Naive thymus-derived CD4-positive, alpha-beta T cell (primary cell): ENCODE measurements around the gene MED29. TPM values are rescaled to one million over a fixed set of nuclear protein-coding genes. Genes with fewer than 3 reads are reported as not detected.

Source experiments
- ATAC-seq: fragments of 150-1000 bp; cut with Tn5 transposase; 2 replicates; pipeline ENCODE4 v1.10.0; 2021; ENCODE audit warnings: mild to moderate bottlenecking, moderate library complexity
- CTCF ChIA-PET: fragments of 350-600 bp; sonication (Branson Sonifier 250); formaldehyde crosslinking; loops from one replicate; lab custom pipeline; 2021; ENCODE audit warnings: antibody characterized with exemption; lab: Charles Lee
- POLR2A ChIA-PET: fragments of 350-600 bp; sonication (Branson Sonifier 250); formaldehyde crosslinking; loops from one replicate; lab custom pipeline; 2021; ENCODE audit warnings: antibody characterized with exemption, inconsistent platforms; lab: Charles Lee
- DNase-seq, 9 donors: peaks; one replicate each; pipeline versions ENCODE4 v3.0.0 to v3.0.0-alpha.2; 2020 to 2022; ENCODE audit warnings: mixed read lengths in 1 of 9
- H3K27ac ChIP-seq: one replicate; pipeline ENCODE4 v1.7.0; 2013; ENCODE audit warnings: mild to moderate bottlenecking, low read depth, low read length, moderate library complexity
- H3K27me3 ChIP-seq, 2 donors: one replicate each; pipeline ENCODE4 v1.7.0; 2013; ENCODE audit warnings: low read length in 2 of 2, mild to moderate bottlenecking in 2 of 2, moderate library complexity in 2 of 2; ENCODE audit not compliant: control insufficient read depth in 2 of 2, insufficient read depth in 2 of 2
- H3K36me3 ChIP-seq, 3 experiments: 1 replicate in 2 of 3; 2 replicates in 1 of 3; pipeline ENCODE4 v1.7.0; 2013; ENCODE audit warnings: low read length in 3 of 3, mild to moderate bottlenecking in 3 of 3, moderate library complexity in 1 of 3; ENCODE audit not compliant: insufficient read depth in 3 of 3, control insufficient read depth in 2 of 3
- H3K4me1 ChIP-seq, 2 donors: one replicate each; pipeline ENCODE4 v1.7.0; 2013; ENCODE audit warnings: low read length in 2 of 2, mild to moderate bottlenecking in 2 of 2, moderate library complexity in 1 of 2; ENCODE audit not compliant: control insufficient read depth in 2 of 2, insufficient read depth in 2 of 2
- H3K4me3 ChIP-seq: 2 replicates; pipeline ENCODE4 v1.7.0; 2013; ENCODE audit warnings: mild to moderate bottlenecking, low read length
- H3K9me3 ChIP-seq, 3 experiments: 1 replicate in 2 of 3; 2 replicates in 1 of 3; pipeline ENCODE4 v1.7.0; 2013; ENCODE audit warnings: low read length in 3 of 3; ENCODE audit not compliant: control insufficient read depth in 2 of 3
- H3K27ac Mint-ChIP-seq, 9 donors: one replicate each; pipeline ENCODE4 v1.8.0; 2020 to 2022; ENCODE audit warnings: mixed read lengths in 9 of 9, mild to moderate bottlenecking in 8 of 9, moderate library complexity in 5 of 9, inconsistent platforms in 2 of 9
- H3K27me3 Mint-ChIP-seq, 5 donors: one replicate each; pipeline ENCODE4 v1.8.0; 2021 to 2022; ENCODE audit warnings: mixed read lengths in 5 of 5, mild to moderate bottlenecking in 1 of 5
- H3K36me3 Mint-ChIP-seq, 5 donors: one replicate each; pipeline ENCODE4 v1.8.0; 2020 to 2022; ENCODE audit warnings: mixed read lengths in 5 of 5, mild to moderate bottlenecking in 3 of 5, inconsistent platforms in 1 of 5
- H3K4me1 Mint-ChIP-seq, 7 donors: one replicate each; pipeline ENCODE4 v1.8.0; 2020 to 2022; ENCODE audit warnings: mixed read lengths in 7 of 7, mild to moderate bottlenecking in 3 of 7, inconsistent platforms in 1 of 7
- H3K4me3 Mint-ChIP-seq, 10 donors: one replicate each; pipeline ENCODE4 v1.8.0; 2020 to 2022; ENCODE audit warnings: mild to moderate bottlenecking in 10 of 10, mixed read lengths in 10 of 10, moderate library complexity in 6 of 10, inconsistent platforms in 2 of 10
- H3K9me3 Mint-ChIP-seq, 11 donors: one replicate each; pipeline ENCODE4 v1.8.0; 2020 to 2022; ENCODE audit warnings: mixed read lengths in 11 of 11, mild to moderate bottlenecking in 4 of 11, inconsistent platforms in 1 of 11, moderate library complexity in 1 of 11
- intact Hi-C, 2 donors: fragments of 100-400 bp; cut with micrococcal nuclease; formaldehyde crosslinking; loops; one replicate each; pipeline ENCODE4 v1.15.1; 2023
- polyA plus RNA-seq, 2 donors: library from polyadenylated mRNA; unstranded; fragments of 300-500 nt; fragmentation: Illumina TruSeq; gene quantifications; one replicate each; pipeline ENCODE4 v1.2.3, GENCODE V29; 2021
- total RNA-seq, 6 experiments: library from RNA in 5 of 6; stranded (reverse) in 5 of 6; gene quantifications; 1 replicate in 5 of 6; 2 replicates in 1 of 6; pipeline ENCODE4 v1.2.3 and lab custom pipeline; 2021 to 2026

MED29 gene
- total and polyA plus RNA-seq, 7 experiments from 2014 or later = 44.2 to 61.0 (median 52.0) TPM

GRCh38 chr19:39407660-39408391 is 16.6 kb downstream of the MED29 start:
- Mint-ChIP-seq H3K27ac (peak overlapping the region; percentile 96 to 99 (median 99)), H3K4me1 (peaks cover 26 to 61% (median 43%) of the 10 kb centered on the region in 7 donors), H3K4me3 (peak overlapping the region; percentile 89 to 99 (median 94)), H3K27me3 (peaks cover 0 to 6% (median 0%) of the 10 kb centered on the region in 5 donors), H3K36me3 (peaks cover 13 to 26% (median 17%) of the 10 kb centered on the region in 5 donors), H3K9me3 (peaks cover 0 to 24% (median 0%) of the 10 kb centered on the region in 11 donors)
- H3K27ac ChIP-seq = peak overlapping the region; percentile 100
- peak overlapping the region; percentile 100 for H3K4me3 ChIP-seq
- H3K27me3 ChIP-seq = no peaks in the 10 kb centered on the region
- DNase-seq = peak in 8 of 9 donors; percentile 58 to 86 (median 82)
- intact Hi-C loops = loop anchor here in 1 of 2 donors (1.0 kb wide), 2 partner anchors 11 to 335 kb away; no protein-coding TSS in a partner anchor
- H3K4me1 ChIP-seq = peaks cover 34 to 47% of the 10 kb centered on the region in 2 donors
- ChIA-PET POLR2A (interaction anchor here (0.5 to 5.1 kb wide), 11 partner anchors 9 to 1029 kb away, joined by 3 to 193 read pairs (median 5); partner anchors contain the start of genes EID2, GMFG, MED29 and PAF1), CTCF (interaction anchor here (0.6 to 4.3 kb wide), 3 partner anchors 7 to 355 kb away, joined by 3 to 50 read pairs (median 5); no protein-coding TSS in a partner anchor)
- peaks cover 12 to 27% (median 14%) of the 10 kb centered on the region in 3 experiments for H3K36me3 ChIP-seq
- no peaks in the 10 kb centered on the region for H3K9me3 ChIP-seq
- no peak for ATAC-seq

GRCh38 chr19:39408392-39409207 is 17.4 kb downstream of the MED29 start:
- peaks cover 13 to 26% (median 17%) of the 10 kb centered on the region in 5 donors for H3K36me3 Mint-ChIP-seq
- Histone ChIP-seq H3K27ac (peak overlapping the region; percentile 100), H3K9me3 (no peaks in the 10 kb centered on the region), H3K4me1 (peaks cover 34 to 43% of the 10 kb centered on the region in 2 donors), H3K27me3 (no peaks in the 10 kb centered on the region), H3K36me3 (peaks cover 12 to 30% (median 14%) of the 10 kb centered on the region in 3 experiments), H3K4me3 (peak overlapping the region; percentile 100)
- ATAC-seq = no peak
- POLR2A ChIA-PET = interaction anchor here (0.6 to 5.1 kb wide), 10 partner anchors 10 to 1028 kb away, joined by 3 to 193 read pairs (median 6); partner anchors contain the start of genes EID2, GMFG, MED29 and PAF1
- H3K9me3 Mint-ChIP-seq = peaks cover 0 to 24% (median 0%) of the 10 kb centered on the region in 11 donors
- intact Hi-C loops = no loop called here
- H3K4me3 Mint-ChIP-seq = peak overlapping the region; percentile 89 to 99 (median 94)
- H3K27ac Mint-ChIP-seq = peak overlapping the region; percentile 96 to 99 (median 99)
- DNase-seq = peak in 5 of 9 donors; percentile 39 to 52 (median 41)
- CTCF ChIA-PET = interaction anchor here (1.8 to 4.3 kb wide), 2 partner anchors 8 to 11 kb away, joined by 5 to 50 read pairs; no protein-coding TSS in a partner anchor
- H3K4me1 Mint-ChIP-seq = peaks cover 26 to 57% (median 43%) of the 10 kb centered on the region in 7 donors
- peaks cover 0 to 6% (median 0%) of the 10 kb centered on the region in 5 donors for H3K27me3 Mint-ChIP-seq

GRCh38 chr19:39409208-39410016 is 18.2 kb downstream of the MED29 start:
- Mint-ChIP-seq H3K4me3 (peak overlapping the region; percentile 89 to 99 (median 96)), H3K27ac (peak overlapping the region; percentile 90 to 100 (median 99)), H3K4me1 (peaks cover 34 to 57% (median 47%) of the 10 kb centered on the region in 7 donors), H3K9me3 (peaks cover 0 to 24% (median 0%) of the 10 kb centered on the region in 11 donors), H3K36me3 (peaks cover 13 to 31% (median 17%) of the 10 kb centered on the region in 5 donors), H3K27me3 (peaks cover 0 to 3% (median 0%) of the 10 kb centered on the region in 5 donors)
- DNase-seq = peak; percentile 75 to 92 (median 80)
- intact Hi-C loops = loop anchor here in 1 of 2 donors (5.0 kb wide), 1 partner anchor 1007 kb away; the partner anchor contains the start of gene FAM98C
- H3K4me3 ChIP-seq = peak overlapping the region; percentile 100
- H3K9me3 ChIP-seq = no peaks in the 10 kb centered on the region
- POLR2A ChIA-PET = interaction anchor here (0.6 to 5.1 kb wide), 8 partner anchors 11 to 125 kb away, joined by 3 to 193 read pairs (median 6); partner anchors contain the start of genes GMFG, MED29, PAF1 and RPS16
- peaks cover 12 to 30% (median 14%) of the 10 kb centered on the region in 3 experiments for H3K36me3 ChIP-seq
- CTCF ChIA-PET = interaction anchor here (1.8 to 4.3 kb wide), 2 partner anchors 9 to 12 kb away, joined by 5 to 50 read pairs; no protein-coding TSS in a partner anchor
- peak overlapping the region; percentile 100 for H3K27ac ChIP-seq
- peaks cover 36 to 38% of the 10 kb centered on the region in 2 donors for H3K4me1 ChIP-seq
- peak; percentile 3 for ATAC-seq
- no peaks in the 10 kb centered on the region for H3K27me3 ChIP-seq

- H3K27me3 Mint-ChIP-seq = peaks cover 0 to 3% (median 0%) of the 10 kb centered on the region in 5 donors
- Histone ChIP-seq H3K27me3 (no peaks in the 10 kb centered on the region), H3K27ac (peak overlapping the region; percentile 100), H3K36me3 (peaks cover 12 to 34% (median 14%) of the 10 kb centered on the region in 3 experiments), H3K4me3 (peak overlapping the region; percentile 82), H3K4me1 (peaks cover 33% of the 10 kb centered on the region in 2 donors), H3K9me3 (no peaks in the 10 kb centered on the region)
- H3K4me3 Mint-ChIP-seq = peak overlapping the region; percentile 84 to 99 (median 92)
- POLR2A ChIA-PET = interaction anchor here (0.9 to 5.1 kb wide), 4 partner anchors 12 to 74 kb away, joined by 3 to 193 read pairs (median 5); partner anchors contain the start of genes GMFG and SAMD4B
- H3K4me1 Mint-ChIP-seq = peaks cover 34 to 59% (median 45%) of the 10 kb centered on the region in 7 donors
- CTCF ChIA-PET = interaction anchor here (1.8 kb wide), 1 partner anchor 10 kb away, joined by 5 read pairs; no protein-coding TSS in a partner anchor
- DNase-seq (peak; percentile 70 to 80 (median 72)), ATAC-seq (peak; percentile 24)
- intact Hi-C loops = loop anchor here in 1 of 2 donors (5.0 kb wide), 1 partner anchor 1008 kb away; the partner anchor contains the start of gene FAM98C
- peak overlapping the region; percentile 90 to 100 (median 97) for H3K27ac Mint-ChIP-seq
- H3K9me3 Mint-ChIP-seq = peaks cover 0 to 24% (median 0%) of the 10 kb centered on the region in 11 donors
- H3K36me3 Mint-ChIP-seq = peaks cover 13 to 33% (median 17%) of the 10 kb centered on the region in 5 donors
These were observed 19.0 kb downstream of the MED29 start for GRCh38 chr19:39410017-39410830.

GRCh38 chr19:39410831-39411080 is 19.6 kb downstream of the MED29 start:
- DNase-seq (no peak), ATAC-seq (no peak)
- Histone ChIP-seq H3K9me3 (no peaks in the 10 kb centered on the region), H3K4me1 (peaks cover 28 to 29% of the 10 kb centered on the region in 2 donors), H3K27me3 (no peaks in the 10 kb centered on the region), H3K4me3 (peak overlapping the region; percentile 82), H3K36me3 (peaks cover 12 to 34% (median 14%) of the 10 kb centered on the region in 3 experiments), H3K27ac (peak overlapping the region; percentile 100)
- Mint-ChIP-seq H3K4me1 (peaks cover 30 to 56% (median 40%) of the 10 kb centered on the region in 7 donors), H3K9me3 (peaks cover 0 to 24% (median 0%) of the 10 kb centered on the region in 11 donors), H3K36me3 (peaks cover 13 to 33% (median 17%) of the 10 kb centered on the region in 5 donors), H3K27ac (peak overlapping the region; percentile 90 to 100 (median 97)), H3K27me3 (peaks cover 0 to 3% (median 0%) of the 10 kb centered on the region in 5 donors), H3K4me3 (peak overlapping the region; percentile 84 to 99 (median 92))
- CTCF ChIA-PET = interaction anchor here (1.3 to 2.3 kb wide), 3 partner anchors 11 to 30 kb away, joined by 3 to 121 read pairs (median 6); partner anchors contain the start of gene RPS16
- intact Hi-C loops = loop anchor here in 1 of 2 donors (1.0 to 5.0 kb wide), 2 partner anchors 285 to 1008 kb away; partner anchors contain the start of genes FAM98C and PAK4
- POLR2A ChIA-PET = interaction anchor here (0.5 to 2.3 kb wide), 4 partner anchors 11 to 747 kb away, joined by 3 to 250 read pairs (median 18); partner anchors contain the start of gene RPS16
